IPS-NIHi7 (cell line): ENCODE measurements around the gene ARID4B.
"Not testable (repeated sequence)": the region's sequence is repeated elsewhere in the genome, so short reads cannot be mapped to it uniquely, and the experiment has no call there.

Experiments
- DNase-seq: peaks from one replicate; pipeline ENCODE4 v3.0.0; 2012; ENCODE audit warnings: mixed read lengths; ENCODE audit errors: extremely low spot score

The ARID4B gene, protein sequence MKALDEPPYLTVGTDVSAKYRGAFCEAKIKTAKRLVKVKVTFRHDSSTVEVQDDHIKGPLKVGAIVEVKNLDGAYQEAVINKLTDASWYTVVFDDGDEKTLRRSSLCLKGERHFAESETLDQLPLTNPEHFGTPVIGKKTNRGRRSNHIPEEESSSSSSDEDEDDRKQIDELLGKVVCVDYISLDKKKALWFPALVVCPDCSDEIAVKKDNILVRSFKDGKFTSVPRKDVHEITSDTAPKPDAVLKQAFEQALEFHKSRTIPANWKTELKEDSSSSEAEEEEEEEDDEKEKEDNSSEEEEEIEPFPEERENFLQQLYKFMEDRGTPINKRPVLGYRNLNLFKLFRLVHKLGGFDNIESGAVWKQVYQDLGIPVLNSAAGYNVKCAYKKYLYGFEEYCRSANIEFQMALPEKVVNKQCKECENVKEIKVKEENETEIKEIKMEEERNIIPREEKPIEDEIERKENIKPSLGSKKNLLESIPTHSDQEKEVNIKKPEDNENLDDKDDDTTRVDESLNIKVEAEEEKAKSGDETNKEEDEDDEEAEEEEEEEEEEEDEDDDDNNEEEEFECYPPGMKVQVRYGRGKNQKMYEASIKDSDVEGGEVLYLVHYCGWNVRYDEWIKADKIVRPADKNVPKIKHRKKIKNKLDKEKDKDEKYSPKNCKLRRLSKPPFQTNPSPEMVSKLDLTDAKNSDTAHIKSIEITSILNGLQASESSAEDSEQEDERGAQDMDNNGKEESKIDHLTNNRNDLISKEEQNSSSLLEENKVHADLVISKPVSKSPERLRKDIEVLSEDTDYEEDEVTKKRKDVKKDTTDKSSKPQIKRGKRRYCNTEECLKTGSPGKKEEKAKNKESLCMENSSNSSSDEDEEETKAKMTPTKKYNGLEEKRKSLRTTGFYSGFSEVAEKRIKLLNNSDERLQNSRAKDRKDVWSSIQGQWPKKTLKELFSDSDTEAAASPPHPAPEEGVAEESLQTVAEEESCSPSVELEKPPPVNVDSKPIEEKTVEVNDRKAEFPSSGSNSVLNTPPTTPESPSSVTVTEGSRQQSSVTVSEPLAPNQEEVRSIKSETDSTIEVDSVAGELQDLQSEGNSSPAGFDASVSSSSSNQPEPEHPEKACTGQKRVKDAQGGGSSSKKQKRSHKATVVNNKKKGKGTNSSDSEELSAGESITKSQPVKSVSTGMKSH (N-terminal part only)

DNA sequence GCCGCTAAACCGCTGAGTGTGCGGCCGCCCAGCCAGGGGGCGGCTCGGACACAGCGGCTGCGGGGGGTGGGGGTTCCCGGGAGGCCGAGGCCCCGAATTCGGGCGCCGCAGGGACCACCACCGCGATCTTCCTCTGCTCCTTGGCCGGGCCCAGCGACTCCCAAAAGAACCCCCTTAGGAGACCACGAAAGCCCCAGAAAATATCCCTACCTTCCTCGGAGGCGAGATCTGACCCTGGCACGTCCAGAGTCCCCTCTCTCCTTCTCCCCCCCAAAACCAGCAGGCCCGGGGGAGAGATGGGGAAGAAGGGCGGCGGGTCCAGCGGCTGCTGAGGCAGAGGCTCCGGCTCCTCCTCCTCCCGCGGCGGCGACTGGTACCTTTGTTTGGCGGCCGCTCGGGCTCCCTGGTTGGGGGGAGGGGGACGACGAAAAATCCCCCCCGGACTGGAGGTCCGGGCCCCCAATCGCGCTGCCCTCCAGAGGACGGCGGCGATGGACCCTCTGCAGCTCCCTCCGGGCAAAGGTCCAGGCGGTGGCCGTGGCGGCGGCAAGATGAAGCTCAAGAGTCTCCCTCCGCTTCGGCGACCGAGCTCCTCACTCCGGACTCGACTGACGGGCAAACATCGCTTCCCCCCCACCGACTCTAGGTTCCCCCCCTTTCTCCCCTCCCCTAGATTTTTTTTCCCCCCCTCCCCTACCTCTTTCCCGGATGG is at the start of gene ARID4B:
Gene ARID4B, minus strand, starts transcription at position 621 of the 712 bp plus-strand sequence. CDS start 1,260 bp downstream, outside the sequence.
- DNase-seq = peak; percentile 90

DNA sequence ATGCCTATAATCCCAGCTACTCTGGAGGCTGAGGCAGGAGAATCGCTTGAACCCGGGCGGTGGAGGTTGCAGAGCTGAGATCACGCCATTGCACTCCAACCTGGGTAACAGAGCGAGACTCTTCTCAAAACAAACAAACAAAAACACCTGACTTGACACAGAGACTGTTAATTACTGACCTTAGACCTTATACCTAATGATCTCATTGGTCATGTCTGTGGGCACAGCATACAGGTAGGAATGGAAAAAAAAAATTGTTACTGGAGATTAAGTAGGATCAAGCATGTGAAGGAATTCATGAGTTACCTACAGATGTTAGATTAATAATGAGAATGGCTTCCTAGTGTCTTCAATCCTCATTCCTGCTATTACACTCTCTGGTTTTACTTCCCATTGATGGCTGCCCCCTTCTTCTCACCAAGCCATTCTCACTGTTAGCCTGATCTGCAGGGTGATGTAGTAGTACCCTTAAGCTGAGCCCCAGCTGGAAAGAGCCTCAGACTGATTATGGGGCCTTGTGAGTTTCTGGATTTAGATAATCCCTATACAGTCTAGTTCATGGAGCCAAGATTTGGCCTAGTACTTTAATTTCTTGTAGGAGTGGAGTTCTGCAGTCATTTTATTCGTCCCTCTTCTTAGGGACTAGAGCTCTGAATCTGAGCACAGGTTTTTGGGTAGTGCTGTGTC is 48.1 kb upstream of the ARID4B start:
- no peak for DNase-seq

DNA sequence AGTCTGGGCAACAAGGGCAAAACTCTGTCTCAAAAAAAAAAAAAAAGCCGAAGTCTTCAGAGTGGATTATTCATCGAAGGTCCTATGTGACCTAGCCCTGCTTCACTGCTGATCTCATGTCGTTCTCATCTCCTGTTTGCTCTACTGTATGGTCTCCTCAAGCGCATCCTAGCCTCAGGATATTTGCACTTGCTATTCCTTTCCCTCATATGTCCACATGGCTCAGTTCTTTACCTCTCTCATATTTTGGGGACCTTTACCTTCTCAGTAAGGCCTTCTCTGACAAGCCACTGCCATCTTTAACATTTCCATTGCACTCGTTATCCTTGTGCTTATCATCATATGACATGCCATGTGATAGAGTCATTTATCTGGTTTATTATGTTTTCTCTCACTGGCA is 41.8 kb upstream of the ARID4B start:
- DNase-seq = no peak

DNA sequence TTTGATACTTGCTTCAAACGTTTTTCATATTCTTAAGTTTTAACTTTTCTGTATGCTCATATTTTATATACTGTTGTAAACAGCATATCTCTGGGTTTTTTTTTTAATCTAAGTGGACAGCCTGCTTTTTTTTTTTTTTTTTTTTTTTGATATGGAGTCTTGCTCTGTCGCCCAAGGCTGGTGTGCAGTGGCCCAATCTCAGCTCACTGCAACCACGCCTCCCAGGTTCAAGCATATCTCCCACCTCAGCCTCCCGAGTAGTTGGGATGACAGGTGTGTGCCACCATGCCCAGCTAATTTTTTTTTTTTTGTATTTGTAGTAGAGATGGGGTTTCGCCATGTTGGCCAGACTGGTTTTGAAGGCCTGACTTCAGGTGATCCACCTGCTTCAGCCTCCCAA is 40.4 kb upstream of the ARID4B start:
- no peak for DNase-seq

DNA sequence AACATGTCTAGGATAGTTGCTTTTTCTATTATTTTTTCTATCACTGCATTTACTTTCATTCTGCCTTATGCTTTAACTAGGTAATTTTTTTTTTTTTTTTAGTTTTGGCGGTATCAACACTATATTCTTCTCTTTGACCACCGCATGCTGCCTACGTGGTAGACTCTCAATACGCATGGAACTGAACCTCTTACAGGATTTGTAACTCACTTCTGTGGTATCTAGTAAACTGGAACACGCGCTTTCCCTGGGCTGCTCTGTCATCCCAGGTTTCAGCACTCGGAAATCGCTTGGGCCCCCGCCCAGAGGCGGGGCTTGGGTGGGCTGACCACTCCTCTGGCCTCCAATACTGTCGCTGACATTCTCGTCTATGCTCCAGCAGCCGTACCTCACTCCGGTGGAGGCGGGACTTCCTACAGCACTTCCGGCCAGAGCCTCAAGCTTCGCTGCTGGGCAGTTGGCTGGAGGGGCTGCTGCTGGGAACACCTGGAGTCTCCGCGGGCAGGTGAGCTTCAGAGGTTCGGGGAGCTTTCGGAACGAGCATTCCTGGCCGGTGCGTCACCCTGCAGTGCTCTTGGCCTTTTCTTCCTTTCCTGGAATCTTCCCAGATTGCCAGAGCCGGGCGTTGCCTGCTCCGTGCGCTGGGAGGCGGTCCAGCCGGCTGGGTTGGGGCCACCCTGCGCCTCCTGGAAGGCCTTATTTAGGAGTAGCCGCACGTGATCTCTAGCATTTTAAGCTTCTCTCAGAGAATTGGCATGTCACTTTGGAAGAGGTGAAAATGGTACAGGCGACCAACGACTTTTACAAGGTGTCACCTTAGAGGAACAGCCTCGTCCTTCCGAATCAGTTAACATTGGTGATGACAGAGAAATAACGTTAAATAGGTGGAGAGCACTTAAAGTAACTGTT is 39.3 kb upstream of the ARID4B start, which contains the start of gene TBCE:
Gene TBCE, plus strand, starts transcription at position 428 of the 909 bp plus-strand sequence. CDS start 12,623 bp downstream, outside the sequence.
- DNase-seq = peak; percentile 99

DNA sequence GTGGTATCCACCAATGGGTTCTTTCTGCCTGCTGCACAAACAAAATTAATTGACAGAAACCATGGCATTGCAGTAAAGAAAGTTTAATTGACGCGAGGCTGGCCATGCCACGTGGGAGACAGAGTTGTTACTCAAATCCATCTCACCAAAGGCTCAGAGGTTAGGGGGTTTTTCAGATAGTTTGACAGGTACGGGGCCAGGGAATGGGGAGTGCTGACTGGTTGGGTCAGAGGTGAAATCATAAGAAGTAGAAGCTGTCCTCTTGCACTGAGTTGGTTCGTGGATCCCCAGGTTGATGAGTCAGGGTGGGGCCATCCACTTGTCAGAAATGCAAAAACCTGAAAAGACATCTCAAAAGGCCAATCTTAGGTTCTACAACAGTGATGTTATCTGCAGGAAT is 38.3 kb upstream of the ARID4B start:
- no peak for DNase-seq

DNA sequence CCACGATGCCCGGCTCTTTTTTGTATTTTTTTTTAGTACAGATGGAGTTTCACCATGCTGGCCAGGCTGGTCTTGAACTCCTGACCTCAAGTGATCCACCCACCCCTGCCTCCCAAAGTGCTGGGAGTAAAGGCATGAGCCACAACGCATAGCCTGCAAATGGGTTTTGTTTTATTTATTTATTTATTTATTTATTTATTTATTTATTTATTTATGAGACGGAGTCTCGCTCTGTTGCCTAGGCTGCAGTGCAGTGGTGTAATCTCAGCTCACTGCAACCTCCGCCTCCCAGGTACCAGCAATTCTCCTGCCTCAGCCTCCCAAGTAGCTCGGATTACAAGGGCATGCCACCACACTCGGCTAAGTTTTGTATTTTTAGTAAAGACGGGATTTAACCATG is 36.2 kb upstream of the ARID4B start:
- DNase-seq = not testable (repeated sequence)

DNA sequence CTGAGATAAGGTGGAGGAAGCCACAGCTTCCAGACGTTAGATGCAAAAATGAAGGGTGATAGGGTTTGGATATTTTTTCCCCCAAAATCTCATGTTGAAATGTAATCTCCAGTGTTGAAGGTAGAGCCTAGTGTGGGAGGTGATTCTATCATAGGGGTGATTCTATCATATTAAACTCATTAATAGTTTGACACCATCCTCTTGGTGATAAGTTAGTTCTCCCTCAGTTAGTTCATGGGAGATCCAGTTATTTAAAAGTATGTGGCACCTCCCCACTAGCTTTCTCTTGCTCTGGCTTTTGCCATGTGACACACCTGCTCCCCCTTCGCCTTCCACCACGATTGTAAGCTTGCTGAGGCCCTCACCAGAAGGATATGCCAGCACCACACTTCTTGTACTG is 30.9 kb upstream of the ARID4B start:
- DNase-seq = no peak

DNA sequence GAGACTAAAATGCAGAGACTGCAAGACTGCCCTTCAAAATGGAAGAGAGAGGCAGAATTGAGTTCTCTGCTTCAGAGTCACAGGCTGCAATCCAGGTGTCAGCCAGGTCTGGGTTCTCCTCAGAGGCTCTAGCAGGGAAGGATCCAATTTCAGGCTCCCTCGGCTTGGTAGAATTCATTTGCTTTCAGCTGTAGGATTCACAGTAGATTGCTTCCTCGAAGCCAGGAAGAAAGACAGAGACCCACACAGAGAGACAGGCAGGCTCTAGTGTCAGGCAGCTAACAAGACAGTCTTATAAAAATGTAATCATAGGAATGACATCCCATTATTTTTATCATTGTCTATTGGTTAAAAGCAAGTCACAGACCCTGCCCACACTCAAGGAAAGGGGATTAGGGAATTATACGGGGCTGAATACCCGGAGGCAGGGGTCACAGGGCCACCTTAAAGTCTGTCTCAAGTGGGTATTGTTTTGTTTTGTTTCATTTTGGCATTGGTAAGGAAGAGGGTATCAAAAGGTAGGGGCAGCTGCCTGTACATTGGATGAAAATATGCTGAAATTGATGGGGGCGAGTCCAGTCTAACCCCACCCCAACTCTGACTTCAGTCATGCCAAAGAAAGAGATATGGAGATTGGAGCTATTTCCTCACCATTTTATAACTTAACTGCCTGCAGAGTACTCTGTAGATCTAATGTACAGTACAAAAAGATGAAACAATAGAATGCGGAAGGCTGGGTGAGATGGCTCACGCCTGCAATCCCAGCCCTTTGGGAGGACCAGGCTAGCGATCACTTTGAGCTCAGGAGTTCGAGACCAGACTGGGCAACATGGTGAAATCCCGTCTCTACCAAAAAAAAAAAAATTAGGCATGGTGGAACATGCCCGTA is 29.8 kb upstream of the ARID4B start:
- DNase-seq = peak; percentile 59

DNA sequence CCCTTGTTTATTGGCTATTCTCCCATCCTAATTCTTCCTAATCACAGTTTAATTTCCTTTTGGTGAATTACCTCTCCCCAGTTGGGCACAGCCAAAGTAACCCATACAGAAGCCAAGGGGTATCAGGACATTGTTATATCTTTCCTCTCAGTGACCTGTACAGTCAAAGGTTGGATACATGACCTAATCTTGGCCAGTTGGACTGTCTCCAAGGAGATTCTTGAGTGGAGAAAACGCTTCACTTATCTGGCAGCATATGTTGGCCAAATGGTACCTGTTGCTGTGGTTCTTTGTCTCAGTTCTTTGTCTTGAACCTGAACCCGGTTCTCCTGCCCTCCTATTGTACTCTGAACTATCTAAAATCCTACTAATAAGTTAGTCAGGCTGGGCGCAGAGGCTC is 23.9 kb upstream of the ARID4B start:
- no peak for DNase-seq

DNA sequence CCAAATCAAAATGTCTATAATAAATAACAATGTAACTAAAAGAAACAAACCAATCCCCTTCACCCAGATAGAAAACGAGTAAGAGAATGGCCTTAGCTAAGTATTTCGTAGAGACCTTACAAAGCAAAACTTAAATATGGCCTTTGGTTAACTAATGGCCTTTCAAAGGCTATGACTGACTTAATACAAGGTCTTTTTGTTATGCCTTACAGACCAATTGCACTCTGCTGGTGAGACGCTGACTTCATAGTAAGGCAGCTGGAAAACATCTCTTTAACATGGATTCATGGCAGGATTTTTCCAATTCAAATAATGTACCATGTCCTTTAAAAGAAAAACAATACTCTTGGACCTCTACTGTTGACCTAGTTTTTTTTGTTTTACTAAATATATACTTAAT is 23.5 kb upstream of the ARID4B start:
- no peak for DNase-seq

DNA sequence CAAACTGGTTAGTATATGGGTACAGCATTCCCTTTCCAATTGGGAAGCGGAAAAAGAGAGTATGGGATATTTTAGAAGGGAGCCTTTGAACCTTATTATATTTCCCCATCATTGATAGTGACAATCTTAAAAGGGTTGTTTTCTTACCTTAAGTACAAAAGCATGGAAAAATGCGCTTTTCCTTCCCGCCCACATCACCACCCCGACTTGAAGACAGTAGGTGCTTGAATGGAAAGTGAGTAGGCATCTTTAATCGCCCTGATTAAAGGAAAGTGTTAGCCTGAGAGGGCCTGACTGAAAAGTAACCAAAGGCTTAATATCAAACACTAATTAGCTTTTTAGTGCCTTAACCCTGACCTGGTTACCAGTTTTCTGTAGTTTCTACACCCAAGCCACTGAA is 15.7 kb upstream of the ARID4B start:
- no peak for DNase-seq

DNA sequence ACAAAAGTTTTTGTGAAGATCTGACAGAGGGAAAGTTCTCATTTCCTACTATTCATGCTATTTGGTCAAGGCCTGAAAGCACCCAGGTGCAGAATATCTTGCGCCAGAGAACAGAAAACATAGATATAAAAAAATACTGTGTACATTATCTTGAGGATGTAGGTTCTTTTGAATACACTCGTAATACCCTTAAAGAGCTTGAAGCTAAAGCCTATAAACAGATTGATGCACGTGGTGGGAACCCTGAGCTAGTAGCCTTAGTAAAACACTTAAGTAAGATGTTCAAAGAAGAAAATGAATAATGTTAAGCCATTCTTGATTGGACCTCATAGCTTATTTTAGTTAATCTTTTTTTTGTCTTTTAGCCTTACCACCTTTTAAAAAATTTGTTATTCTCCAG is 14.5 kb upstream of the ARID4B start:
- no peak for DNase-seq

DNA sequence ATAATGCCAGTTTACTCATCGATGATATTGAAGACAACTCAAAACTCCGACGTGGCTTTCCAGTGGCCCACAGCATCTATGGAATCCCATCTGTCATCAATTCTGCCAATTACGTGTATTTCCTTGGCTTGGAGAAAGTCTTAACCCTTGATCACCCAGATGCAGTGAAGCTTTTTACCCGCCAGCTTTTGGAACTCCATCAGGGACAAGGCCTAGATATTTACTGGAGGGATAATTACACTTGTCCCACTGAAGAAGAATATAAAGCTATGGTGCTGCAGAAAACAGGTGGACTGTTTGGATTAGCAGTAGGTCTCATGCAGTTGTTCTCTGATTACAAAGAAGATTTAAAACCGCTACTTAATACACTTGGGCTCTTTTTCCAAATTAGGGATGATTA is 14.1 kb upstream of the ARID4B start:
- DNase-seq = no peak

DNA sequence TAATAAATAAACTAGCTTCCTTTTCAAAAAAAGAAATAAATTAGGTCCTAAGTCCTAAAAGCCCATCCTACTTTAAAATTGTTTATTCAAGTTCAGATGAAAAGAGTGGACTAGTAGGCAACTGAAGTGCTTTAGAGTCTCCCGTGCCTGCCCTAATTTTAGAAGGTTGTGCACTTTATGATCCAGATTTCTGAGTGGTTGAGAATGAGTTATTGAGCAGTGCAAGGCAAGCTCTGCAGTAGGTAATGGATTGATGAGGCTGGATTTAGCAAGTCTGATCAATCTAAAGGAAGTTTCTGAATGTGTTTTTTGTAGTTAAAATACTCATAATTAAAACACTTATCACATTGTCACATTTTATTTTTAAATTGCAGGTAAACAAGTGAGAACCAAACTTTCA is 13.4 kb upstream of the ARID4B start:
- no peak for DNase-seq

DNA sequence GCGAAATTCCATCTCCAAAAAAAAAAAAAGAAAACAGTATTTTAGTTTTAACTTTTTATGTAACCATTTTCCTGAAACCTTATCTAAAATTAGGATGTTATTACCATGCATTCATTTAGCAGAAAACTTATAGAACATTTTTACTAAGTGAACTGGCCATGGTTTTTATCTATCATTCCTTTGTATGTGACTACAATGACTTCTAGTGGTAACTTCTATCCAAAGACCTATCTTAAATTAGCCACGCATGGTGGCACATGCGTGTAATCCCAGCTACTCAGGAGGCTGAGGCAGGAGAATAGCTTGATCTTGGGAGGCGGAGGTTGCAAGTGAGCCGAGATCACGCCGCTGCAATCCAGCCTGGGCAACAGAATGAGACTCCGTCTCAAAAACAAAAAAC is 11.8 kb upstream of the ARID4B start:
- DNase-seq = no peak

DNA sequence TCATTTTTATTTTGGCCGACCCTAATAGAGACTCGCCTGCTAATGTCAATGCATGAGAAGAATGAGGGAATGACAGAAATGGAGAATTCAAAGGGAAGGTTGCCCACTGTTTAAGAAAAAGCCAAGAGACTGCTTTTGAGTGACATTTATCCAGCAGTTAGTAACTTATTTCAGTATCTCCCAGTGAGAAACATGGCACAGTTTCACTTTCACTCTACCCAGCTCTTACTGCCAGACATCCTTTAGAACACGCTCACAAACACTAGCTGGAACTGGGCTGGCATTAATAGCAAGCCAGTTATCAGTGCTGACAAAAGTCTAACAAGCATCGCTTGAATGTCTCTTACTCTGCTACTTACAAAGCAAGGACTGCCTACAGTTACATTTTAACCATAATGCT is 8.9 kb upstream of the ARID4B start:
- DNase-seq = no peak

DNA sequence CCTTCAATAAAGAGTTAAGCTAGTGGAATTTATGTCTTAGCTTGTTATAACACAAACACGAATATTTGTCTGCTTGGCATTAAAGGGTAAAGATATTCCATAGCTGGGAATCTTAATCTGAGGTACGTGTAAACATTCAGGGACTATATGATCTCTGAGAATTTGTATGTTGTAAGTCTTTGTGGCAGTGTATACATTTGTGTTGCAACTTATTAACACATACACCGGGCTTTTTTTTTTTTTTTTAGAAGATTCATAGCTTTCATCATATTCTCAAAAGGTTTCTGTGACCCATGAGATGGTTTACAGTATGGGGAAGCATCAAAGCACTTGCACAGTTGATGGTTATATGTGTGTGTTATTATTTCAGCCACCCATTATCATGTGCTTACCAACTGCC is 3.4 kb upstream of the ARID4B start:
- DNase-seq = no peak

DNA sequence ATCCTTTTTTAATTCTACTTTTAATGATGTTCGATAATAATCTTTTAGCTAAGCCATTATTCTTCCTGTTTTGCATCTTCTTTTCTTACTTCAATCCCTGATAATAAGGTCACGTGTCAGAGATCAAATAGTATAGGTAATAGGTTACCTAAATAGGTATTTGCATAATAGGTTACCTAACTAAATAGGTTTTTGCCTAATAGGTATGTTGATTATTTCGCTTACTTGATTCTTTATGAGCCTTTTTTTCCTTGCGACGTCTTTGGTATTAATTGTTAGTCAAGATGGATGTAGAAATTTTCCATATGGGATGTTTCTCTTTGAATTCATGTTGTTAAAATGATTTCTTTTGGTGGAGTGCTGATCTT is 2.9 kb upstream of the ARID4B start:
- no peak for DNase-seq
